ENCODE measurements around the gene SLC4A5. TPM values are rescaled to one million over a fixed set of nuclear protein-coding genes. Genes with fewer than 3 reads are reported as not detected.

The SLC4A5 gene
- total RNA-seq, 5 donors from 2014 or later (not counting 1 experiment from before 2014, with no cell fraction given) = 10.1 to 19.3 (median 14.6) TPM

GRCh38 chr2:74334931-74335333 lies 8.3 kb downstream of the SLC4A5 start:
- no peaks in the 10 kb centered on the region for H3K27me3 ChIP-seq (replicated peaks in 1 of 2; ENCODE audit: control insufficient read depth in 2 of 2, extremely low read depth in 1 of 2, insufficient read depth in 2 of 2, low read length in 1 of 2)
- ChIA-PET CTCF (interaction anchor here (0.5 to 3.8 kb wide), 39 partner anchors 10 to 1250 kb away, joined by 3 to 66 read pairs (median 4); partner anchors contain the start of gene STAMBP (in 1 of the 2)), POLR2A (interaction anchor here (0.5 kb wide), 2 partner anchors 180 to 364 kb away, joined by 3 to 9 read pairs; no protein-coding TSS in a partner anchor)
- H3K4me1 ChIP-seq (ENCODE audit: control insufficient read depth in 1 of 2, extremely low read depth in 1 of 2, insufficient read depth in 2 of 2, low read length in 2 of 2) = peaks cover 0 to 5% of the 10 kb centered on the region in 2 experiments
- Mint-ChIP-seq H3K4me3 (no peak overlapping the region), H3K27me3 (no peaks in the 10 kb centered on the region), H3K4me1 (peaks cover 1 to 15% (median 14%) of the 10 kb centered on the region in 3 donors), H3K9me3 (no peaks in the 10 kb centered on the region), H3K36me3 (peaks cover 17% of the 10 kb centered on the region), H3K27ac (no peak overlapping the region)
- no peaks in the 10 kb centered on the region for H3K9me3 ChIP-seq
- H3K36me3 ChIP-seq (ENCODE audit: control insufficient read depth in 2 of 2, extremely low read depth in 1 of 2, insufficient read depth in 1 of 2, low read length in 1 of 2) = peaks cover 0 to 10% of the 10 kb centered on the region in 2 donors
- DNase-seq = peak; percentile 42 to 86 (median 67)
- 45% methylated on average over 3 of the region's 3 CpGs for WGBS (ENCODE audit: insufficient coverage)
- no peak overlapping the region for H3K4me3 ChIP-seq (ENCODE audit: control insufficient read depth in 1 of 2, extremely low read depth in 1 of 2, low read length in 1 of 2)
- peak; percentile 72 to 86 (median 78) for ATAC-seq (replicated peaks in 1 of 4)
- no peak overlapping the region for H3K27ac ChIP-seq (ENCODE audit: low read length)

GRCh38 chr2:74333896-74334586 lies 9.2 kb downstream of the SLC4A5 start:
- no peak for DNase-seq
- Mint-ChIP-seq H3K36me3 (peaks cover 17% of the 10 kb centered on the region), H3K27me3 (no peaks in the 10 kb centered on the region), H3K4me1 (peaks cover 1 to 15% (median 14%) of the 10 kb centered on the region in 3 donors), H3K9me3 (no peaks in the 10 kb centered on the region), H3K27ac (no peak overlapping the region), H3K4me3 (no peak overlapping the region)
- ChIA-PET POLR2A (interaction anchor here (0.5 kb wide), 3 partner anchors 124 to 363 kb away, joined by 3 to 9 read pairs (median 5); no protein-coding TSS in a partner anchor), CTCF (interaction anchor here (0.5 to 3.8 kb wide), 21 partner anchors 10 to 1250 kb away, joined by 3 to 66 read pairs (median 6); partner anchors contain the start of gene STAMBP (in 1 of the 2))
- no peak overlapping the region for H3K27ac ChIP-seq (ENCODE audit: low read length)
- ATAC-seq (replicated peaks in 1 of 4) = no peak
- H3K36me3 ChIP-seq (ENCODE audit: control insufficient read depth in 2 of 2, extremely low read depth in 1 of 2, insufficient read depth in 1 of 2, low read length in 1 of 2) = peaks cover 0 to 11% of the 10 kb centered on the region in 2 donors
- no peaks in the 10 kb centered on the region for H3K27me3 ChIP-seq (replicated peaks in 1 of 2; ENCODE audit: control insufficient read depth in 2 of 2, extremely low read depth in 1 of 2, insufficient read depth in 2 of 2, low read length in 1 of 2)
- no peaks in the 10 kb centered on the region for H3K9me3 ChIP-seq
- 89% methylated on average over 5 of the region's 6 CpGs for WGBS (ENCODE audit: insufficient coverage)
- peaks cover 0 to 5% of the 10 kb centered on the region in 2 experiments for H3K4me1 ChIP-seq (ENCODE audit: control insufficient read depth in 1 of 2, extremely low read depth in 1 of 2, insufficient read depth in 2 of 2, low read length in 2 of 2)
- no peak overlapping the region for H3K4me3 ChIP-seq (ENCODE audit: control insufficient read depth in 1 of 2, extremely low read depth in 1 of 2, low read length in 1 of 2)

GRCh38 chr2:74333175-74333574 lies 10.0 kb downstream of the SLC4A5 start:
- Histone ChIP-seq H3K9me3 (no peaks in the 10 kb centered on the region), H3K36me3 (ENCODE audit: control insufficient read depth in 2 of 2, extremely low read depth in 1 of 2, insufficient read depth in 1 of 2, low read length in 1 of 2) (peaks cover 0 to 13% of the 10 kb centered on the region in 2 donors), H3K4me1 (ENCODE audit: control insufficient read depth in 1 of 2, extremely low read depth in 1 of 2, insufficient read depth in 2 of 2, low read length in 2 of 2) (peaks cover 0 to 5% of the 10 kb centered on the region in 2 experiments), H3K27ac (ENCODE audit: low read length) (no peak overlapping the region), H3K27me3 (replicated peaks in 1 of 2; ENCODE audit: control insufficient read depth in 2 of 2, extremely low read depth in 1 of 2, insufficient read depth in 2 of 2, low read length in 1 of 2) (no peaks in the 10 kb centered on the region), H3K4me3 (ENCODE audit: control insufficient read depth in 1 of 2, extremely low read depth in 1 of 2, low read length in 1 of 2) (no peak overlapping the region)
- ChIA-PET CTCF (interaction anchor here (0.5 to 3.8 kb wide), 4 partner anchors 78 to 509 kb away, joined by 3 to 35 read pairs (median 4); no protein-coding TSS in a partner anchor), POLR2A (no interaction called here)
- H3K4me1 Mint-ChIP-seq = peaks cover 1 to 15% (median 14%) of the 10 kb centered on the region in 3 donors
- no CpG with 5 or more reads among the region's 3 CpGs for WGBS (ENCODE audit: insufficient coverage)
- no peak overlapping the region for H3K4me3 Mint-ChIP-seq
- peaks cover 16% of the 10 kb centered on the region for H3K36me3 Mint-ChIP-seq
- ATAC-seq (replicated peaks in 1 of 4) (no peak), DNase-seq (no peak)
- no peaks in the 10 kb centered on the region for H3K9me3 Mint-ChIP-seq
- H3K27ac Mint-ChIP-seq = no peak overlapping the region
- no peaks in the 10 kb centered on the region for H3K27me3 Mint-ChIP-seq

- ChIA-PET CTCF (interaction anchor here in 1 of 2 donors (1.0 to 1.5 kb wide), 2 partner anchors 83 to 508 kb away, joined by 3 to 4 read pairs; no protein-coding TSS in a partner anchor), POLR2A (no interaction called here)
- Mint-ChIP-seq H3K4me3 (no peak overlapping the region), H3K4me1 (peaks cover 1 to 15% (median 14%) of the 10 kb centered on the region in 3 donors), H3K27ac (no peak overlapping the region), H3K9me3 (no peaks in the 10 kb centered on the region), H3K27me3 (no peaks in the 10 kb centered on the region), H3K36me3 (peaks cover 11% of the 10 kb centered on the region)
- Histone ChIP-seq H3K9me3 (no peaks in the 10 kb centered on the region), H3K27ac (ENCODE audit: low read length) (no peak overlapping the region), H3K4me1 (ENCODE audit: control insufficient read depth in 1 of 2, extremely low read depth in 1 of 2, insufficient read depth in 2 of 2, low read length in 2 of 2) (peaks cover 0 to 5% of the 10 kb centered on the region in 2 experiments), H3K36me3 (ENCODE audit: control insufficient read depth in 2 of 2, extremely low read depth in 1 of 2, insufficient read depth in 1 of 2, low read length in 1 of 2) (peaks cover 0 to 13% of the 10 kb centered on the region in 2 donors), H3K27me3 (replicated peaks in 1 of 2; ENCODE audit: control insufficient read depth in 2 of 2, extremely low read depth in 1 of 2, insufficient read depth in 2 of 2, low read length in 1 of 2) (no peaks in the 10 kb centered on the region), H3K4me3 (ENCODE audit: control insufficient read depth in 1 of 2, extremely low read depth in 1 of 2, low read length in 1 of 2) (no peak overlapping the region)
- no peak for ATAC-seq (replicated peaks in 1 of 4)
- no peak for DNase-seq
- no CpG with 5 or more reads among the region's 3 CpGs for WGBS (ENCODE audit: insufficient coverage)
These were observed 10.6 kb downstream of the SLC4A5 start for GRCh38 chr2:74332550-74333174.

- 83% methylated on average over 1 of the region's 2 CpGs for WGBS (ENCODE audit: insufficient coverage)
- CTCF ChIA-PET = interaction anchor here in 1 of 2 donors (1.0 kb wide), 1 partner anchor 75 kb away, joined by 3 read pairs; no protein-coding TSS in a partner anchor
- Histone ChIP-seq H3K4me3 (ENCODE audit: control insufficient read depth in 1 of 2, extremely low read depth in 1 of 2, low read length in 1 of 2) (no peak overlapping the region), H3K36me3 (ENCODE audit: control insufficient read depth in 2 of 2, extremely low read depth in 1 of 2, insufficient read depth in 1 of 2, low read length in 1 of 2) (peaks cover 3 to 13% of the 10 kb centered on the region in 2 donors), H3K9me3 (no peaks in the 10 kb centered on the region), H3K4me1 (ENCODE audit: control insufficient read depth in 1 of 2, extremely low read depth in 1 of 2, insufficient read depth in 2 of 2, low read length in 2 of 2) (no peaks in the 10 kb centered on the region), H3K27ac (ENCODE audit: low read length) (no peak overlapping the region), H3K27me3 (replicated peaks in 1 of 2; ENCODE audit: control insufficient read depth in 2 of 2, extremely low read depth in 1 of 2, insufficient read depth in 2 of 2, low read length in 1 of 2) (no peaks in the 10 kb centered on the region)
- POLR2A ChIA-PET = no interaction called here
- ATAC-seq (replicated peaks in 1 of 4) (no peak), DNase-seq (no peak)
- no peak overlapping the region for H3K4me3 Mint-ChIP-seq
- no peaks in the 10 kb centered on the region for H3K9me3 Mint-ChIP-seq
- peaks cover 0 to 2% (median 0%) of the 10 kb centered on the region in 3 donors for H3K4me1 Mint-ChIP-seq
- no peak overlapping the region for H3K27ac Mint-ChIP-seq
- no peaks in the 10 kb centered on the region for H3K27me3 Mint-ChIP-seq
- peaks cover 21% of the 10 kb centered on the region for H3K36me3 Mint-ChIP-seq
These were observed 14.6 kb downstream of the SLC4A5 start for GRCh38 chr2:74328573-74328972.

- no peak overlapping the region for H3K27ac Mint-ChIP-seq
- ChIA-PET CTCF (interaction anchor here in 1 of 2 donors (1.0 kb wide), 1 partner anchor 74 kb away, joined by 3 read pairs; no protein-coding TSS in a partner anchor), POLR2A (no interaction called here)
- no peaks in the 10 kb centered on the region for H3K4me1 ChIP-seq (ENCODE audit: control insufficient read depth in 1 of 2, extremely low read depth in 1 of 2, insufficient read depth in 2 of 2, low read length in 2 of 2)
- H3K9me3 ChIP-seq = no peaks in the 10 kb centered on the region
- DNase-seq (no peak), ATAC-seq (replicated peaks in 1 of 4) (no peak)
- no peaks in the 10 kb centered on the region for H3K9me3 Mint-ChIP-seq
- peaks cover 24% of the 10 kb centered on the region for H3K36me3 Mint-ChIP-seq
- no peak overlapping the region for H3K4me3 Mint-ChIP-seq
- no peaks in the 10 kb centered on the region for H3K27me3 ChIP-seq (replicated peaks in 1 of 2; ENCODE audit: control insufficient read depth in 2 of 2, extremely low read depth in 1 of 2, insufficient read depth in 2 of 2, low read length in 1 of 2)
- no peaks in the 10 kb centered on the region for H3K27me3 Mint-ChIP-seq
- 86% methylated on average over 2 of the region's 2 CpGs for WGBS (ENCODE audit: insufficient coverage)
- H3K36me3 ChIP-seq (ENCODE audit: control insufficient read depth in 2 of 2, extremely low read depth in 1 of 2, insufficient read depth in 1 of 2, low read length in 1 of 2) = peaks cover 3 to 13% of the 10 kb centered on the region in 2 donors
- no peak overlapping the region for H3K27ac ChIP-seq (ENCODE audit: low read length)
- no peak overlapping the region for H3K4me3 ChIP-seq (ENCODE audit: control insufficient read depth in 1 of 2, extremely low read depth in 1 of 2, low read length in 1 of 2)
- peaks cover 0 to 2% (median 0%) of the 10 kb centered on the region in 3 donors for H3K4me1 Mint-ChIP-seq
These were observed 15.1 kb downstream of the SLC4A5 start for GRCh38 chr2:74328074-74328473.

Measured in T-cell (primary cell).